Caco-2 (cell line): Measurements from ENCODE around the gene CXCR4. TPM values are rescaled to one million over a fixed set of nuclear protein-coding genes. Genes with fewer than 3 reads are reported as not detected.

Experiments used
- BruUV-seq: library from RNA; stranded (reverse); fragments of 400-500 nt; replicated peaks from 2 replicates; lab custom pipeline; 2021; lab: Mats Ljungman, UMichigan
- CTCF ChIA-PET: fragments of 300-600 bp; sonication (Branson Sonifier 250); formaldehyde crosslinking; loops from one replicate; lab custom pipeline; 2022; ENCODE audit warnings: antibody characterized with exemption; lab: Charles Lee
- POLR2A ChIA-PET: fragments of 300-600 bp; sonication (Branson Sonifier 250); formaldehyde crosslinking; loops from one replicate; lab custom pipeline; 2022; ENCODE audit warnings: antibody characterized with exemption; lab: Charles Lee
- DNase-seq, 2 experiments: peaks; one replicate each; pipeline versions ENCODE4 v3.0.0 to v3.0.0-alpha.2; 2020 to 2022
- H3K27me3 ChIP-seq: replicated peaks from 2 replicates; pipeline ENCODE4 v1.6.0; 2011; ENCODE audit warnings: low read length; ENCODE audit not compliant: control insufficient read depth, insufficient read depth
- H3K36me3 ChIP-seq: 2 replicates; pipeline ENCODE4 v1.5.1; 2011; ENCODE audit warnings: low read length; ENCODE audit not compliant: control insufficient read depth, insufficient read depth
- H3K4me1 ChIP-seq: fragments of 250-450 bp; sonication (Bioruptor Pico); 2 replicates; pipeline ENCODE4 v1.5.1; 2020; ENCODE audit warnings: mild to moderate bottlenecking
- H3K4me3 ChIP-seq: 2 replicates; pipeline ENCODE4 v1.5.1; 2011; ENCODE audit warnings: low read depth, mild to moderate bottlenecking, control low read depth, low read length
- H3K9me3 ChIP-seq: fragments of 250-450 bp; sonication (Bioruptor Pico); 2 replicates; pipeline ENCODE4 v1.5.1; 2020; ENCODE audit warnings: mild to moderate bottlenecking, moderate library complexity
- H3K27ac Mint-ChIP-seq: one replicate; pipeline ENCODE4 v1.8.0; 2022; ENCODE audit warnings: mixed read lengths; ENCODE audit not compliant: unreplicated experiment
- H3K27me3 Mint-ChIP-seq: one replicate; pipeline ENCODE4 v1.8.0; 2022; ENCODE audit warnings: mixed read lengths; ENCODE audit not compliant: insufficient read depth, unreplicated experiment
- H3K36me3 Mint-ChIP-seq: one replicate; pipeline ENCODE4 v1.8.0; 2022; ENCODE audit warnings: mild to moderate bottlenecking, mixed read lengths; ENCODE audit not compliant: insufficient read depth, unreplicated experiment
- H3K4me1 Mint-ChIP-seq: one replicate; pipeline ENCODE4 v1.8.0; 2022; ENCODE audit warnings: low read depth, mixed read lengths; ENCODE audit not compliant: unreplicated experiment
- H3K4me3 Mint-ChIP-seq: one replicate; pipeline ENCODE4 v1.8.0; 2022; ENCODE audit warnings: mild to moderate bottlenecking, moderate library complexity, mixed read lengths; ENCODE audit not compliant: unreplicated experiment
- H3K9me3 Mint-ChIP-seq: one replicate; pipeline ENCODE4 v1.8.0; 2022; ENCODE audit warnings: mixed read lengths; ENCODE audit not compliant: unreplicated experiment
- intact Hi-C: fragments of 100-400 bp; cut with micrococcal nuclease; formaldehyde crosslinking; loops from one replicate; pipeline ENCODE4 v1.10.0; 2022; ENCODE audit not compliant: unreplicated experiment
- total RNA-seq: library from RNA; stranded (reverse); gene quantifications from 2 replicates; pipeline ENCODE4 v1.2.3, GENCODE V29; 2022
- TF ChIP-seq, protein P1 (sequence below), 2 experiments: fragments of 200-600 bp in 1 of 2; IDR thresholded peaks; 1 replicate in 1 of 2; 2 replicates in 1 of 2; pipeline versions ENCODE4 v1.5.1 to v1.8.0; 2011 to 2022; ENCODE audit warnings: antibody characterized with exemption in 1 of 2, control low read depth in 1 of 2, inconsistent platforms in 1 of 2, low read depth in 1 of 2, low read length in 1 of 2, mild to moderate bottlenecking in 1 of 2, moderate library complexity in 1 of 2; ENCODE audit not compliant: insufficient read depth in 1 of 2, severe bottlenecking in 1 of 2, unreplicated experiment in 1 of 2

Gene CXCR4
- total RNA-seq, 1 experiment from 2014 or later, result 1.4 TPM

DNA sequence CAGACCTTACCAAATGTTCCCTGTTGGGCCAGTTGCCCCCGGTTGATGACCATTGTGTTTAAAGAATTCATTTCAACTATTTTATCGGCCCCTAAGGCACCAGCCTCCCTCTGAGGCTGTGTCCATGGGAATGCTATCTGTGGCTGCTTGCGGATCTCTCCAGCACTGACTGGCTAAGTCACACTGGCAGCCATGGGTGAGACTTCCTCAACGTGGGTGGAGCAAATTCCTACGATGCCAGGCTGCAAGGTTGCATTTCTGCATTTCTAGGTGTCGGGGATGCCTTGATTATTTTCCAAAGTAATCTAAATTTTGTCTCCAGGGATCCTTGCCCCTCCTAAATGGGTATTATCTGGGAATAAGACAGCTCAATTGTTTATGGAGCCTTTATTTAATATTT lies 6.2 kb downstream of the CXCR4 start:
- H3K9me3 ChIP-seq, result no peaks in the 10 kb centered on the region
- Mint-ChIP-seq H3K36me3 (no peaks in the 10 kb centered on the region), H3K4me1 (no peaks in the 10 kb centered on the region), H3K27ac (no peak overlapping the region), H3K4me3 (no peak overlapping the region), H3K27me3 (peaks cover 38% of the 10 kb centered on the region), H3K9me3 (no peaks in the 10 kb centered on the region)
- peaks cover 3% of the 10 kb centered on the region; the same call in 1 of the 2 replicates for H3K4me1 ChIP-seq
- no peaks in the 10 kb centered on the region for H3K36me3 ChIP-seq
- ChIA-PET POLR2A (no interaction called here), CTCF (no interaction called here)
- TF ChIP-seq, protein P1, sequence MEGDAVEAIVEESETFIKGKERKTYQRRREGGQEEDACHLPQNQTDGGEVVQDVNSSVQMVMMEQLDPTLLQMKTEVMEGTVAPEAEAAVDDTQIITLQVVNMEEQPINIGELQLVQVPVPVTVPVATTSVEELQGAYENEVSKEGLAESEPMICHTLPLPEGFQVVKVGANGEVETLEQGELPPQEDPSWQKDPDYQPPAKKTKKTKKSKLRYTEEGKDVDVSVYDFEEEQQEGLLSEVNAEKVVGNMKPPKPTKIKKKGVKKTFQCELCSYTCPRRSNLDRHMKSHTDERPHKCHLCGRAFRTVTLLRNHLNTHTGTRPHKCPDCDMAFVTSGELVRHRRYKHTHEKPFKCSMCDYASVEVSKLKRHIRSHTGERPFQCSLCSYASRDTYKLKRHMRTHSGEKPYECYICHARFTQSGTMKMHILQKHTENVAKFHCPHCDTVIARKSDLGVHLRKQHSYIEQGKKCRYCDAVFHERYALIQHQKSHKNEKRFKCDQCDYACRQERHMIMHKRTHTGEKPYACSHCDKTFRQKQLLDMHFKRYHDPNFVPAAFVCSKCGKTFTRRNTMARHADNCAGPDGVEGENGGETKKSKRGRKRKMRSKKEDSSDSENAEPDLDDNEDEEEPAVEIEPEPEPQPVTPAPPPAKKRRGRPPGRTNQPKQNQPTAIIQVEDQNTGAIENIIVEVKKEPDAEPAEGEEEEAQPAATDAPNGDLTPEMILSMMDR (IDR thresholded peaks at IDR 0.05; ENCODE audit: insufficient read depth in 1 of 2, low read depth in 1 of 2, low read length in 1 of 2, severe bottlenecking in 1 of 2, unreplicated experiment in 1 of 2), result no peak
- DNase-seq, result no peak
- no peak overlapping the region for H3K4me3 ChIP-seq
- intact Hi-C loops, result no loop called here
- BruUV-seq, result no TSS peak
- H3K27me3 ChIP-seq, result peaks cover 5% of the 10 kb centered on the region

DNA sequence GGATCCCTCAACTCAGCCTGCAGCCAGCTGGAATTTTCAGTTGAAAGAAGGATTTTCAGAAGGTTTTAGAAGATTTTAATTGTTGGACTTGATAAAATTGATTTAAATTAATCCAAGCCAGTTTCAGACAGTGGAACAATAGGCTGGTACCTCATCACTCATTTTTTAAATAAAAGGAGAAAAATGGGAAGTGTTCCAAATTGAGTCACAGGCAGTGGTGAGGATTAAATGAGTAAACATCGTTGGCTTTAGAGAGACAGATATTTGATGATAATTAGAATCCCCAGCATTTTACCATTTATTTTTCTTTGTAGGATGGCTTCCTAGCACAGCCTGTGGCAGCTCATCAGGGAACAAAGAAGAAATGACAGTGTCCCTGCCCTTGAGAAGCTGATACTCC lies 7.4 kb downstream of the CXCR4 start:
- no peak for DNase-seq
- no peaks in the 10 kb centered on the region; the same call in 1 of the 2 replicates for H3K4me1 ChIP-seq
- Mint-ChIP-seq H3K27me3 (peaks cover 38% of the 10 kb centered on the region), H3K9me3 (no peaks in the 10 kb centered on the region), H3K36me3 (no peaks in the 10 kb centered on the region), H3K4me3 (no peak overlapping the region), H3K27ac (no peak overlapping the region), H3K4me1 (no peaks in the 10 kb centered on the region)
- no TSS peak for BruUV-seq
- H3K27me3 ChIP-seq, result peaks cover 4% of the 10 kb centered on the region
- TF ChIP-seq, protein P1 (IDR thresholded peaks at IDR 0.05; ENCODE audit: insufficient read depth in 1 of 2, low read depth in 1 of 2, low read length in 1 of 2, severe bottlenecking in 1 of 2, unreplicated experiment in 1 of 2), result no peak
- intact Hi-C loops, result no loop called here
- H3K9me3 ChIP-seq, result no peaks in the 10 kb centered on the region
- ChIA-PET POLR2A (no interaction called here), CTCF (no interaction called here)
- H3K4me3 ChIP-seq, result no peak overlapping the region
- H3K36me3 ChIP-seq, result no peaks in the 10 kb centered on the region

DNA sequence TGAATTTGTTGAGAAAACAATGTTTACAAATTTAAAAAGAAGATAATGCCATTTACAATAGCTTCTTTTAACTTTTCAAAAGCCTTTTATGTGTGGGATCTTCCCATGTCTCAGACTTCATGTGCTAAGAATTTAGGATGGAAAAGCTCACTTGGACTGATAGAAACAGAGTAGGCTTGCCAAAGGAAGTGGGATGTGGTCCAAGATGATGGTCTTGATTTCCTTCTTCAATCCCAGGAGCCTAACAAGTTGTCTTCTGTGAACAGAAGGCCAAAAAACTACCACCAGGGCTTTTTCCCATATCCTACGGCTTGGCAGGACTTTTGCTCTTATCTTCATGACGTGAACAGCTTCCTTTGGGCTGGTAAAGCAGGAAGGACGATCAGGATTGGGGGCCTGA lies 9.5 kb downstream of the CXCR4 start:
- Histone ChIP-seq H3K4me1 (no peaks in the 10 kb centered on the region; the same call in 1 of the 2 replicates), H3K27me3 (no peaks in the 10 kb centered on the region), H3K36me3 (no peaks in the 10 kb centered on the region), H3K9me3 (no peaks in the 10 kb centered on the region), H3K4me3 (no peak overlapping the region)
- intact Hi-C loops, result no loop called here
- H3K27ac Mint-ChIP-seq, result no peak overlapping the region
- no peak for DNase-seq
- CTCF ChIA-PET, result no interaction called here
- H3K4me3 Mint-ChIP-seq, result no peak overlapping the region
- no peaks in the 10 kb centered on the region for H3K9me3 Mint-ChIP-seq
- peaks cover 27% of the 10 kb centered on the region for H3K27me3 Mint-ChIP-seq
- no peaks in the 10 kb centered on the region for H3K36me3 Mint-ChIP-seq
- no TSS peak for BruUV-seq
- TF ChIP-seq, protein P1 (IDR thresholded peaks at IDR 0.05; ENCODE audit: insufficient read depth in 1 of 2, low read depth in 1 of 2, low read length in 1 of 2, severe bottlenecking in 1 of 2, unreplicated experiment in 1 of 2), result no peak
- POLR2A ChIA-PET, result no interaction called here
- H3K4me1 Mint-ChIP-seq, result no peaks in the 10 kb centered on the region
